ENCODE data around the gene FBXL7.

- no peak for TF ChIP-seq EZH2 (IDR thresholded peaks at IDR 0.05)
- TF ChIP-seq CTCF (IDR thresholded peaks at IDR 0.05) = no peak
- TF ChIP-seq EZH2phosphoT487 (IDR thresholded peaks at IDR 0.05) = no peak
These were observed 74.1 kb downstream of the FBXL7 start for GRCh38 chr5:15574128-15574527.
